Activated T-helper 2 cell treated with anti-CD3 and anti-CD28 coated beads, Interferon-gamma antibody, Interleukin-2, Interleukin-4, amounts not matched to agents 10 μg/mL and 5 μg/mL and 100 μg/mL, durations not matched to agents 14 hours and 24 hours and 36 hours (primary cell): ENCODE measurements around the gene STRN3. TPM values are rescaled to one million over a fixed set of nuclear protein-coding genes. Genes with fewer than 3 reads are reported as not detected.
"Not testable (repeated sequence)": the region's sequence is repeated elsewhere in the genome, so short reads cannot be mapped to it uniquely, and the experiment has no call there.

Experiments
- DNase-seq: peaks from one replicate; pipeline ENCODE4 v3.0.0; 2021; ENCODE audit warnings: low spot score
- H3K27ac Mint-ChIP-seq: one replicate; pipeline ENCODE4 v1.8.0; 2021; ENCODE audit warnings: mixed read lengths
- H3K27me3 Mint-ChIP-seq: one replicate; pipeline ENCODE4 v1.8.0; 2021; ENCODE audit warnings: low read depth, mixed read lengths
- H3K36me3 Mint-ChIP-seq: one replicate; pipeline ENCODE4 v1.8.0; 2021; ENCODE audit warnings: low read depth, mixed read lengths
- H3K4me1 Mint-ChIP-seq: one replicate; pipeline ENCODE4 v1.8.0; 2021; ENCODE audit warnings: low read depth, mixed read lengths
- H3K4me3 Mint-ChIP-seq: one replicate; pipeline ENCODE4 v1.8.0; 2021; ENCODE audit warnings: low read depth, mild to moderate bottlenecking, moderate library complexity, mixed read lengths
- H3K9me3 Mint-ChIP-seq: one replicate; pipeline ENCODE4 v1.8.0; 2021; ENCODE audit warnings: mixed read lengths
- intact Hi-C: fragments of 100-400 bp; cut with micrococcal nuclease; formaldehyde crosslinking; loops from one replicate; pipeline ENCODE4 v1.15.1; 2023
- total RNA-seq: library from RNA; stranded (reverse); gene quantifications from 2 replicates; pipeline ENCODE4 v1.2.3, GENCODE V29; 2022

STRN3 gene
- total RNA-seq, result 26.0 and 26.2 TPM in 2 replicates

- Mint-ChIP-seq H3K4me3 (peak within 1 kb of the TSS; percentile 93), H3K36me3 (peaks cover 20% of the 10 kb centered on the region), H3K27ac (peak within 1 kb of the TSS; percentile 92), H3K9me3 (no peaks in the 10 kb centered on the region), H3K4me1 (peaks cover 49% of the 10 kb centered on the region), H3K27me3 (no peaks in the 10 kb centered on the region)
- intact Hi-C loops, result loop anchor here (1.0 to 10.0 kb wide), 8 partner anchors 44 to 1176 kb away; partner anchors contain the start of genes G2E3, HECTD1, NUBPL and RNU6-7
- no peak for DNase-seq
Measured at GRCh38 chr14:31026077-31026449, at the start of gene STRN3. TSS of gene STRN3 (minus strand) at chr14:31026379. CDS start at chr14:31026185, 194 bp downstream.

GRCh38 chr14:31075144-31075543 lies 49.0 kb upstream of the STRN3 start:
- no peak overlapping the region for H3K4me3 Mint-ChIP-seq
- no peak overlapping the region for H3K27ac Mint-ChIP-seq
- intact Hi-C loops, result no loop called here
- H3K36me3 Mint-ChIP-seq, result peaks cover 6% of the 10 kb centered on the region
- H3K4me1 Mint-ChIP-seq, result no peaks in the 10 kb centered on the region
- peaks cover 6% of the 10 kb centered on the region for H3K9me3 Mint-ChIP-seq
- no peaks in the 10 kb centered on the region for H3K27me3 Mint-ChIP-seq
- DNase-seq, result no peak

- no peak for DNase-seq
- intact Hi-C loops, result no loop called here
- H3K4me3 Mint-ChIP-seq, result no peak overlapping the region
- peaks cover 6% of the 10 kb centered on the region for H3K36me3 Mint-ChIP-seq
- no peaks in the 10 kb centered on the region for H3K4me1 Mint-ChIP-seq
- peaks cover 6% of the 10 kb centered on the region for H3K9me3 Mint-ChIP-seq
- H3K27ac Mint-ChIP-seq, result no peak overlapping the region
- H3K27me3 Mint-ChIP-seq, result no peaks in the 10 kb centered on the region
Measured at GRCh38 chr14:31071151-31071550, 45.0 kb upstream of the STRN3 start.

GRCh38 chr14:31070431-31070830 lies 44.3 kb upstream of the STRN3 start:
- Mint-ChIP-seq H3K9me3 (peaks cover 6% of the 10 kb centered on the region), H3K27ac (no peak overlapping the region), H3K36me3 (peaks cover 5% of the 10 kb centered on the region), H3K4me1 (no peaks in the 10 kb centered on the region), H3K27me3 (no peaks in the 10 kb centered on the region), H3K4me3 (no peak overlapping the region)
- DNase-seq, result no peak
- intact Hi-C loops, result no loop called here

GRCh38 chr14:31069343-31069742 lies 43.2 kb upstream of the STRN3 start:
- Mint-ChIP-seq H3K27ac (no peak overlapping the region), H3K36me3 (no peaks in the 10 kb centered on the region), H3K4me1 (no peaks in the 10 kb centered on the region), H3K27me3 (no peaks in the 10 kb centered on the region), H3K9me3 (no peaks in the 10 kb centered on the region), H3K4me3 (no peak overlapping the region)
- intact Hi-C loops, result no loop called here
- no peak for DNase-seq

- Mint-ChIP-seq H3K27me3 (no peaks in the 10 kb centered on the region), H3K4me3 (no peak overlapping the region), H3K27ac (no peak overlapping the region), H3K4me1 (no peaks in the 10 kb centered on the region), H3K9me3 (no peaks in the 10 kb centered on the region), H3K36me3 (no peaks in the 10 kb centered on the region)
- intact Hi-C loops, result no loop called here
- DNase-seq, result no peak
Measured at GRCh38 chr14:31068235-31068634, 42.1 kb upstream of the STRN3 start.

GRCh38 chr14:31062908-31063307 lies 36.7 kb upstream of the STRN3 start:
- H3K9me3 Mint-ChIP-seq, H3K36me3 Mint-ChIP-seq, intact Hi-C loops, H3K27me3 Mint-ChIP-seq, DNase-seq, H3K4me1 Mint-ChIP-seq, H3K4me3 Mint-ChIP-seq, H3K27ac Mint-ChIP-seq: not testable (repeated sequence)

GRCh38 chr14:31060253-31060875 lies 34.2 kb upstream of the STRN3 start:
- Mint-ChIP-seq H3K27ac (no peak overlapping the region), H3K27me3 (no peaks in the 10 kb centered on the region), H3K4me1 (peaks cover 1% of the 10 kb centered on the region), H3K4me3 (no peak overlapping the region), H3K9me3 (no peaks in the 10 kb centered on the region), H3K36me3 (no peaks in the 10 kb centered on the region)
- DNase-seq, result no peak
- intact Hi-C loops, result no loop called here

- Mint-ChIP-seq H3K4me1 (peaks cover 1% of the 10 kb centered on the region), H3K9me3 (no peaks in the 10 kb centered on the region), H3K36me3 (no peaks in the 10 kb centered on the region), H3K27me3 (no peaks in the 10 kb centered on the region), H3K27ac (no peak overlapping the region), H3K4me3 (no peak overlapping the region)
- intact Hi-C loops, result no loop called here
- DNase-seq, result no peak
Measured at GRCh38 chr14:31059152-31059924, 33.2 kb upstream of the STRN3 start.

GRCh38 chr14:31057701-31058364 lies 31.7 kb upstream of the STRN3 start:
- Mint-ChIP-seq H3K9me3 (no peaks in the 10 kb centered on the region), H3K36me3 (no peaks in the 10 kb centered on the region), H3K27ac (no peak overlapping the region), H3K4me1 (peaks cover 1% of the 10 kb centered on the region), H3K27me3 (no peaks in the 10 kb centered on the region), H3K4me3 (no peak overlapping the region)
- DNase-seq, result no peak
- intact Hi-C loops, result no loop called here

GRCh38 chr14:31057035-31057434 lies 30.9 kb upstream of the STRN3 start:
- intact Hi-C loops, result no loop called here
- H3K4me1 Mint-ChIP-seq, result peaks cover 1% of the 10 kb centered on the region
- no peaks in the 10 kb centered on the region for H3K27me3 Mint-ChIP-seq
- no peak overlapping the region for H3K4me3 Mint-ChIP-seq
- no peaks in the 10 kb centered on the region for H3K36me3 Mint-ChIP-seq
- H3K27ac Mint-ChIP-seq, result no peak overlapping the region
- DNase-seq, result no peak
- H3K9me3 Mint-ChIP-seq, result no peaks in the 10 kb centered on the region

GRCh38 chr14:31052905-31053586 lies 26.9 kb upstream of the STRN3 start:
- H3K4me3 Mint-ChIP-seq, H3K27ac Mint-ChIP-seq, H3K4me1 Mint-ChIP-seq, H3K27me3 Mint-ChIP-seq, DNase-seq, H3K36me3 Mint-ChIP-seq, H3K9me3 Mint-ChIP-seq, intact Hi-C loops: not testable (repeated sequence)
